Coronary artery (tissue), 2 donors: ENCODE measurements around the gene HMCN2.

Source experiments
- DNase-seq: peaks from one replicate; pipeline ENCODE4 v3.0.0-alpha.2; 2017; ENCODE audit warnings: low spot score
- H3K27ac ChIP-seq, 2 donors: fragments of 200-600 bp; sonication (generic); one replicate each; pipeline ENCODE4 v1.5.1; 2016 to 2019
- H3K4me3 ChIP-seq: fragments of 200-600 bp; sonication (generic); 2 replicates; pipeline ENCODE4 v1.5.1; 2016; ENCODE audit warnings: mild to moderate bottlenecking, moderate library complexity
- TF ChIP-seq, protein P1 (sequence below): fragments of 200-600 bp; sonication (generic); IDR thresholded peaks from one replicate; pipeline ENCODE4 v1.5.1; 2019; ENCODE audit warnings: antibody characterized with exemption

Gene HMCN2

DNA sequence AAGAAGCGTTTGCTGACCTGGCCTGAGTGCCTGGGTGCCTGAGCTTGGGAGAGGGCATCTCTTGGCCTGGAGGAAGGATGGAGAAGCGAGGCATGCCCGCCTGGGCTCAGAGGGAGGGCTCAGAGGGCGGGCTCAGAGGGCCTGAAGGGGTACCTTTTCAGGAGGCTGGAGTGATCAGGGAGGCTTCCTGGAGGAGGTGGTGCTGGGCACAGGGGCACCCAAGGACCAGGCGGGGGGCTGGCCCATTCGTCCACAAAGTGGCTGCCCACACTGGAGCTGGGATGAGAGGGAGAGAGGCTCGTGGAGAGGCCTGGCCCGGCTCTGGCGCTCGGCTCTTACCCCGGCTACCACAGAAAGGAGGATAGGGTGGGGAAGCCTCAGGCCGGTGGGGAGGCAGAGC is 212.0 kb downstream of the HMCN2 start:
- H3K4me3 ChIP-seq, result no peak overlapping the region
- no peak for DNase-seq
- TF ChIP-seq, protein P1, sequence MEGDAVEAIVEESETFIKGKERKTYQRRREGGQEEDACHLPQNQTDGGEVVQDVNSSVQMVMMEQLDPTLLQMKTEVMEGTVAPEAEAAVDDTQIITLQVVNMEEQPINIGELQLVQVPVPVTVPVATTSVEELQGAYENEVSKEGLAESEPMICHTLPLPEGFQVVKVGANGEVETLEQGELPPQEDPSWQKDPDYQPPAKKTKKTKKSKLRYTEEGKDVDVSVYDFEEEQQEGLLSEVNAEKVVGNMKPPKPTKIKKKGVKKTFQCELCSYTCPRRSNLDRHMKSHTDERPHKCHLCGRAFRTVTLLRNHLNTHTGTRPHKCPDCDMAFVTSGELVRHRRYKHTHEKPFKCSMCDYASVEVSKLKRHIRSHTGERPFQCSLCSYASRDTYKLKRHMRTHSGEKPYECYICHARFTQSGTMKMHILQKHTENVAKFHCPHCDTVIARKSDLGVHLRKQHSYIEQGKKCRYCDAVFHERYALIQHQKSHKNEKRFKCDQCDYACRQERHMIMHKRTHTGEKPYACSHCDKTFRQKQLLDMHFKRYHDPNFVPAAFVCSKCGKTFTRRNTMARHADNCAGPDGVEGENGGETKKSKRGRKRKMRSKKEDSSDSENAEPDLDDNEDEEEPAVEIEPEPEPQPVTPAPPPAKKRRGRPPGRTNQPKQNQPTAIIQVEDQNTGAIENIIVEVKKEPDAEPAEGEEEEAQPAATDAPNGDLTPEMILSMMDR, result no peak
- no peak overlapping the region for H3K27ac ChIP-seq

DNA sequence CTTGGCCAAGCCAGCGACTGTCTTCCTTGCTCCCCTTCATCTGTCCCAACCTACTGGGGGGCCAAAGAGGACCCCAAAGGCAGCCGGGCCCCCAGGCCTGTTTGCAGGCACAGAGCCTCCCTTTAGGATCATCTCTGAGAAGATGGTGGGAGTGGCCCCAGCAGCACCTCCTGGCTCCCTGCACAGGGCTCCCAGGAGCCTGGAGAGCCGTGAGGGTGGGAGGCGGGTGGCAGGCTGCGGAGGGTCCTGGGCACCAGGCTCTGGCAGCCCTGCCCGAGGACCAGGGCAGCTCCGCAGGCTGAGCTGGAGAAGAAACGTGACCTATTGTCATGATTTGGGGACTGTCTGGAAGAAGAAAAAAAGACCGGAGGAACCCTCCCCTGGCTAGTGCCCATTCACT is 212.6 kb downstream of the HMCN2 start:
- no peak for DNase-seq
- Histone ChIP-seq H3K27ac (no peak overlapping the region), H3K4me3 (no peak overlapping the region)
- TF ChIP-seq, protein P1, result no peak

DNA sequence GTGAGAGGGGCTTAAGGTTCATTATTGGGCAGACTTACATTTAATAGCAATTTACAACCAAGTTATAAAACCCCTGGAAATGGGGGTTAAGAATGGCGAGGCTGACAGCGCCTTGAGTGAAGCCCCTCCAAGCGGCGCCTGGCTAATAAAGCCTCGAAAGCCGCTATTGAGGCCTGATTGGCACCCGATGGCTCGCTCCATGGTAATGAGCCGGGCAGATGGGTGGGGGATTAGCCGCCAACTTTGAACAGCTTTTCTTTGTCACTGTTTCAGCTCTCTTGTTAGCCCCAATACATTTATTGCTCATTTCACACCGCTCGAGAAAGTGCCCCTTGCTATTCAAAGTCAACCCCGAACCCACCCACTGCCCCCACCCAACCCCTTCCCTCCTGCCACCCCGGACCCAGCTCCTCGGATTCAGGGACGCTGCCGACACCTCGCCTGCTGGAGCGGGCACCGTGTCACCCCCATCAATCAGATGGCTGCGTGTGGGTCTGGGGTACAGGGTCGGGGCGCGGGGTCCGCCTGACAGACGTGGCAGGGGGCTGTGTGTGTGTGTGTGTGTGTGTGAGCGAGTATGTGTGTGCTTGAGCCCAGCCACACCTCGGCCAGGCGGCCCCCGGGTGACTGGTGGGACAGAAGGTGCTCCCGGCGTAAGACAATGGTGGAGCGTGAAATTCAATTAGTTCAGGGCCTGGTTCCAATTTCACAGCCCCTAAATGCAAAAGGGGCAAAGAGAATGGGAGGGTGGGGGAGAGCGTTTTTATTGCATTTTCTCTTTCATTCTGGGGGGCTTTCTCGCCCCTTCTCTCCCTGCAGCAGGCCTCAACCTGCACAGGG is 213.4 kb downstream of the HMCN2 start:
- Histone ChIP-seq H3K27ac (no peak overlapping the region), H3K4me3 (no peak overlapping the region)
- no peak for DNase-seq
- TF ChIP-seq, protein P1, result no peak

DNA sequence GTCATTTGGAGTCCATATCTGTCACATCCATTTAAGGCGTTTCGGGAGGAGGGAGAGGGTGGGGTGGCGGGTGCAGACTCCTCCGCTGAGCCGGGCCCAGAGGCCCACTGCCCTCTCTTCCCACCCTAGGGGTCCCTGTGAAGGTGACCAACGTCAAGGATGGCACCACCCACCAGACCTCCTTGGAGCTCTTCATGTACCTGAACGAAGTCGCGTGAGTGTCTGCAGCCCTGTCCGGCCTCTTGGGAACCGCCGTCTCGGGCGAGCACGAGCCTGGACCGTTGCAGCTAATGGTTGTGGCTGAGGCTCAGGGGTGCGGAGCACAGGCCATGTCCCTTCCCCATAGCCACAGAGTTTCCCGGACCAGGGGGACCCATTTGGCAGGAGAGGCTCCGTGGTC is 214.0 kb downstream of the HMCN2 start:
- no peak for DNase-seq
- Histone ChIP-seq H3K4me3 (no peak overlapping the region), H3K27ac (no peak overlapping the region)
- TF ChIP-seq, protein P1, result no peak

DNA sequence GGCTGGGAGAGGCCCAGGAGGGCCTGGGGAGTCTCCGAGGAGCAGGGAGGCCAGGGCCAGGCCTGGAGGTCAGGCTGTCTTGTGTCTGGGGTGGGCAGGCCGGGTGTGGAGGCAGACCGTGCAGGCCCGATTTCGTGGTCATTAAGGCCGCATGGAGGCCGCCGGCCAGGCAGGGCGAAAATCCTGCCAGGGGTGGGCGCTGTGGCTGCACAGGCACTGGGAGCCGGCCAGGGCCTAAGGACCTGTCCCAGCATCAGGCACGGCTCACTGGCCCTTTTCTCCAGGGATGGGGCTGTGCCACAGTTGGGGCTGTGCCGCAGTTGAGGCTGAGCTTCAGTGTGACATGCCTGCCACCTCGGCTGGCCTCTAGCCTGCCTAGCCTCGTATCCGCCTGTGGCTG is 215.1 kb downstream of the HMCN2 start:
- no peak for DNase-seq
- TF ChIP-seq, protein P1, result no peak
- Histone ChIP-seq H3K27ac (no peak overlapping the region), H3K4me3 (no peak overlapping the region)

DNA sequence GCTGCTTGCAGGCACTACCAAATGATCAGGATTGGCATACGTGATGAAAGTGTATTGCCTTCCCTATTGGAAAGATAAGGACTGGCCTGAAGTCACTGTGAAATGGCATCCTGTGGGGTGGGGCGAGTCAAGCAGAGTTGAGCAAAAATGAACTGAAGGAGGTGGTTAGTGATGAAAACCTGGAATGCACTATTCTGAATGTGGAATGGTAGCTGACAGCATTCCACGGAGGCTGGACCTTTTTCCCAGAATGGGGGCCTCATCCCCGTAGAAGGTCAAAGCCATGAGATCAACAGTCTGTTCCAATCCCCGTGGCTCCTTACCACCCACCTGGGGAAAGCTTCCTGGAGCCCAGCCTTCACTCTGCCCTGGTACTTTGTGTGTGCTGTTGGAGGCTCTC is 216.9 kb downstream of the HMCN2 start:
- Histone ChIP-seq H3K27ac (no peak overlapping the region), H3K4me3 (no peak overlapping the region)
- TF ChIP-seq, protein P1, result no peak
- no peak for DNase-seq

DNA sequence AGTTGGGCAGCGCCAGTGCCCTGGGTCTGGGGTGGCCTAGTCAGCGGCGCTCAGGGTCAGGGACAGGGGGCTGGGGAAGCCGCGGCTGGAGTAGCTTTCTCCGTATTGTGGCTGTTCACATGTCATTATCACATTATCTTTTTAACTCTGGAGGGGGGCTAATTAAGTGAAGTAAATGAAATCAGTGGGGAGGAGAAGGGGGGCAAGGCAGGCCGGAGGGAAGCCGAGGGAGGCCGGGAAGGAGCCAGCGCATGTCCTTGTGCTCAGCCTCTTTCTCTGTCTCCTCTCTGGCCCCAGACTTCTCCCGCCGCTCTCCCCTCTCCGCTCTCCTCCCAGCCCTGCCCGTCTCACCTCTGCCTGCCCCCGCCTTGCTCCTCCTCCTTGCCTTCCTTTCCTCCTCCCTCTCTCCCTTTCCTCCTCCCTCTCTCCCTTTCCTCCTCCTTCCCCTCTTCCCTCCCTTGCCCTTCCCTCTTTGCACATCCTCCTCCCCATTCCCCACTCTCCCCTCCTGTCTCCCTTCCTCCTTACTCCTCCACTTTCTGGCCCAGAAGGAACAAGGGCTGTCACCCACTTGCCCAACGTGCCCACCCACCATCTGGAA is 217.9 kb downstream of the HMCN2 start:
- TF ChIP-seq, protein P1, result no peak
- DNase-seq, result no peak
- Histone ChIP-seq H3K4me3 (no peak overlapping the region), H3K27ac (no peak overlapping the region)
